ENCODE data around the gene DCLK2.
"Not testable (repeated sequence)": the region's sequence is repeated elsewhere in the genome, so short reads cannot be mapped to it uniquely, and the experiment has no call there.

Gene DCLK2

GRCh38 chr4:150158041-150158440 lies 79.8 kb downstream of the DCLK2 start:
- no peak for DNase-seq

- DNase-seq = no peak
These were observed 82.2 kb downstream of the DCLK2 start for GRCh38 chr4:150160473-150160872.

GRCh38 chr4:150161109-150161508 lies 82.9 kb downstream of the DCLK2 start:
- DNase-seq = no peak

GRCh38 chr4:150162020-150162419 lies 83.8 kb downstream of the DCLK2 start:
- DNase-seq = not testable (repeated sequence)

- no peak for DNase-seq
These were observed 85.8 kb downstream of the DCLK2 start for GRCh38 chr4:150164055-150164454.

- peak; percentile 92 for DNase-seq
These were observed 86.8 kb downstream of the DCLK2 start for GRCh38 chr4:150164956-150165629.

- no peak for DNase-seq
These were observed 88.8 kb downstream of the DCLK2 start for GRCh38 chr4:150167054-150167453.

- DNase-seq = no peak
These were observed 95.2 kb downstream of the DCLK2 start for GRCh38 chr4:150173432-150173861.

GRCh38 chr4:150173982-150174398 lies 95.7 kb downstream of the DCLK2 start:
- no peak for DNase-seq

GRCh38 chr4:150176547-150176946 lies 98.3 kb downstream of the DCLK2 start:
- no peak for DNase-seq

GRCh38 chr4:150178161-150178560 lies 99.9 kb downstream of the DCLK2 start:
- DNase-seq = no peak

- DNase-seq = no peak
These were observed 103.3 kb downstream of the DCLK2 start for GRCh38 chr4:150181536-150181935.

GRCh38 chr4:150182794-150183193 lies 104.5 kb downstream of the DCLK2 start:
- DNase-seq = no peak

GRCh38 chr4:150185033-150185432 lies 106.8 kb downstream of the DCLK2 start:
- DNase-seq = not testable (repeated sequence)

GRCh38 chr4:150192986-150193385 lies 114.7 kb downstream of the DCLK2 start:
- DNase-seq = no peak

- not testable (repeated sequence) for DNase-seq
These were observed 119.0 kb downstream of the DCLK2 start for GRCh38 chr4:150197256-150197655.

GRCh38 chr4:150199056-150199455 lies 120.8 kb downstream of the DCLK2 start:
- no peak for DNase-seq

GRCh38 chr4:150205016-150205415 lies 126.8 kb downstream of the DCLK2 start:
- DNase-seq = no peak

- DNase-seq = no peak
These were observed 128.0 kb downstream of the DCLK2 start for GRCh38 chr4:150206265-150206664.

- no peak for DNase-seq
These were observed 128.7 kb downstream of the DCLK2 start for GRCh38 chr4:150206954-150207353.

- DNase-seq = no peak
These were observed 129.6 kb downstream of the DCLK2 start for GRCh38 chr4:150207871-150208270.

- DNase-seq = no peak
These were observed 131.0 kb downstream of the DCLK2 start for GRCh38 chr4:150209140-150209829.

- DNase-seq = no peak
These were observed 132.8 kb downstream of the DCLK2 start for GRCh38 chr4:150211016-150211415.

- no peak for DNase-seq
These were observed 133.7 kb downstream of the DCLK2 start for GRCh38 chr4:150211799-150212445.

Measured in NCI-H1436 treated with DMSO at 0.1 percent for 48 hours (cell line).